GF-D8 (cell line): ENCODE data around the gene MRPL47.
"Not testable (repeated sequence)": the region's sequence is repeated elsewhere in the genome, so short reads cannot be mapped to it uniquely, and the experiment has no call there.

Experiments
- DNase-seq: peaks from one replicate; lab custom pipeline; 2025; lab: John Stamatoyannopoulos, UW

The MRPL47 gene

GRCh38 chr3:179604321-179605078 is at the start of gene MRPL47, which contains the start of gene NDUFB5:
MRPL47 (minus strand) TSS chr3:179604638; CDS start chr3:179604624, 14 bp downstream.
NDUFB5 (plus strand) TSS chr3:179604794; CDS start chr3:179604816, 22 bp downstream.
- DNase-seq: peak; percentile 94

DNA sequence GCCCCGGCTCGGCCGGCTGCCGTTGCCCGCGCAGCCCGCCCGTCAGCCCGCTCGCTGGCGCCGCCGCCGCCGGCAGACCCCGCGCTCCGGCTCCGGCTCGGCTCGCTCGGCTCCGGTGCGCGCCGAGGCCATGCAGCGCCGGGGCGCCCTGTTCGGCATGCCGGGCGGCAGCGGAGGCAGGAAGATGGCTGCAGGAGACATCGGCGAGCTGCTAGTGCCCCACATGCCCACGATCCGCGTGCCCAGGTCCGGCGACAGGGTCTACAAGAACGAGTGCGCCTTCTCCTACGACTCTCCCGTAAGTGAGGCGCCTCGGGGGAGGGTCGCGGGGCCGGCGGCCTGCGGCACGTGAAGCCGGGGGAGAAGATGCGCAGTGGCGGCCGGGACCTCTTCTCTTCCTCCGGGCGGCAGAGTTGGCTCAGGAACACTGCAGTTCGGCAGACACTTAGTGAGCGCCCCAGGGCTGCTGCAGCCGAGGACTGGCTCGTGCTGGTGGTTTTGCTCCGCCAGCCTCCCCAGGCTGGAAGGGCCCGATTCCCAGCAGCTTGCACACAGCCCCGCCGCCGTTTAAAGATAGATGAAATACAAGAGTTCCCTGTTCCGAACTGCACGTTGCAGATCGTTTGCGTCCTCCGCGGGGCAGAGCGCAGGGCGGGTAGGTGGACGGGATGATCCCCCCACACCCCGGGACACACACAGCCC is 48.8 kb upstream of the MRPL47 start:
- DNase-seq: peak; percentile 62

- DNase-seq: peak; percentile 42
These were observed 48.1 kb upstream of the MRPL47 start, which contains the start of gene USP13 for GRCh38 chr3:179652447-179653095. USP13 (plus strand) TSS chr3:179653040; CDS start chr3:179653226, 186 bp downstream.

DNA sequence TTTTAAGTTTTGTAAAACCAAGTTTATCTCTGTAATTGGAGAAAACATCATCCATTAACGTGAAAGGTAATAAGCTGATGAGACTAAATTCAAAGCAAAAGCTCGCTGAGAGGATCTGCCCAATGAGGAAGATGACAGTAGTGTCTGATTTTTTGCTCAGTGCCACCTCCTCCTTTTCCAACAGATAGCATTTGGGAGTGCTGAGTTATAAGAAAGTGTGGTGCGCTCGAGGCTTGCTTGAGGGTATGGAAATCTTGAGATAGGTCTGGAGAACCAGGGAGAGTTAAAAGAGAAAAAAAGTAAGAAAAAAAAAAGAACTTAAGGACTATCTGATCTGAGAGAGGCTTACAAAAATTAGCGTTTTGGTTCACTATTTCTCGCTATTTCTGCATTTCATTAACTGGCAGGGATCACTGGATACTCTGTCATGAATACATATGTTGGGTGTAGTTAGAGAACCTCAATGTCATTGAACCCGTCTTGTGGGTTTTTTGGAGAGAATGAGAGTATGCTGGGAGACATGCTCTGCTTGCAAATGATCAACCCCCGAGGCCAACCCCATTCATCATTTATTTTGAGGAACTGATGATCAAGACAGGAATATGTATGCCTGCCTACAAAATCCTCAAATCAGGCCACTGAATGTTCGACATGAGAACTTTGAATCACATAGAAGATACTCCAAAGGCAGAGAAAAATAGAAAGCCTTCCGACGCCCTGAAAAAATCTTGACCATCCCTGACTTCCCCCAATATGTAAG is 47.4 kb upstream of the MRPL47 start:
- no peak for DNase-seq

DNA sequence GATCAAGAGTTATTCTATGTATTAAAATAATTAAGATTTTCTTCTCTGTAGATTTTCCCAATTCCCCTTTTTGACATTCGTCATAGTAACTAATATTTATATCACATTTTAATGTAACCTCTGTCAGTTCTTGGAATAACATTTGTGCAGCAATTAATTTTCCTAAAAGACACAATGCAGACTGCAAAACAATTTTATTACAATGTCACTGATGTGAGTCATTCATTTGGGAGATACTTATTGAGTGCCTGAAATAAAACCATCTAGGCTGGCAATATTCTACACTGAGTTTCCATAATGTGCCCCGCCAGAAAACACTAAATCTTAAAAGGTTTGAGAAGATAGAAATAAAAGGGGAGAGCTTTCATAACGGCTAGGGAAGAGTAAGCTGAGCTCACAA is 41.7 kb upstream of the MRPL47 start:
- DNase-seq: no peak

GRCh38 chr3:179643837-179644236 is 39.4 kb upstream of the MRPL47 start:
- DNase-seq: not testable (repeated sequence)

GRCh38 chr3:179642871-179643270 is 38.4 kb upstream of the MRPL47 start:
- no peak for DNase-seq

DNA sequence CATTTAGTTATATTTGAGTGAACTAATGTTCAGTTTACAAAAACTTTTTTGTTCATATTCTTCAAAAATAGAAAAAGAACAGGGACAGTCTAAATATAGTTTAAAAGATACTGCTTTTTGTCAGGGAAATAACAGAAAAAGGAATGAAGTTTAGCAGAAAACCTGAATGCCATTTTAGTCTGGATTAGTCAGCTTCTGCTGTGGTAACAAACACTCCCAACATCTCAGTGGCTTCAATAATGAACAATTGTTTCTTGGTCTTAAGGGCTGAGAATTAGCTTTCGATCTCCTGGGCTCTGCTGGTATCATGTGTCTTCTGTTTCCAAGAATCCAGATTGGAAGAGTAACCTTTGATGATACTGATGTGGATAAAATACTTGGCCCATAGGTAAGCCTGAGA is 36.0 kb upstream of the MRPL47 start:
- DNase-seq: no peak

DNA sequence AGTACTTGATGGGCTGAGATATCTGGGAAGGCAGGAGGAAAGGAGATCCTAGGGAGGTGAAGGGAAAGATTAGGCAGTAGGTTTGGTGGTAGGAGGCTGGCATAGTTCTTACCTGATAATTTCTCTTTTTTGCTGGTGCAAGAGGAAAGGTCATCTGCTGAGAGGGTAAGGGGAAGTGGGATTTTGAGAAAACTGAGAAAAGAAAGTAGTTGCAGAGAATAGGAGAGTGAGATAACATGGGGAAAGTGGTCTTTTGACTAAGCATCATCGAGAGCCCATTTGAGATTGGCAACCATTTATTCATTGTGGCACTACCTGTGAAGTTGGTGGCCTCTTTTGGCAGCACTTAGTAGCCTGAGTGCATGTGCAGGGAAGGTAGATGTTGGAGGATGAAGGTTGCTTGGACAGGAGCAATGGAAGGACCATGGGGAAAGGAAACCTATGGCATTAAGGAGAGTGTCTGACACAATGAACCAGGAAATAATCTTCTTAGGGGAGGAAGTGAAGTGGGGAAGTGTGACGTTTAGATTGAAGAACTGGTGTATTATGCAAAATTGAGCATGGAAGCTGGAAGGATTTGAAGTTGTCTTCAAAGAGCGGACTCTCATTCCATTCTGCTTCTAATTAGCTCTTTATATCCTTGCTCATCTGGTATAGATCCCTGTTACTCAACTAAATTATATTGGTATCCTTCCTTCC is 26.5 kb upstream of the MRPL47 start:
- DNase-seq: no peak

DNA sequence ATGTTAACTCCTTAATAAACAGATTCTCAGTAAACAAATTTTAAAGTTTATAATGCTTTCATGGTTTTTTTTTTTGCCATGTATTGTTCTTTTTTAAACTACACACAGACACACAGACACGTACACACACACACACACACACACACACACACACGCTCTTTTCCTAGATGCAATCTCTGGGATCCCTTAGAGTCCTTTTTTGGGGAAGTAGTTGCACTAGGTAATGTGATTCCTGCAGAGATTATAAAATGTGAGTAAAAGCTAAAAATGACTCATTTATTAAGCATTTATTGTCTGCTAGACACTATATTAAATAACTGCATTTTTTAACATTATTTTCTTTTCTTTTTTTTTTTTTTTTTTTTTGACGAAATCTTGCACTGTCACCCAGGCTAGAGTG is 20.0 kb upstream of the MRPL47 start:
- DNase-seq: no peak

- DNase-seq: no peak
These were observed 17.6 kb upstream of the MRPL47 start for GRCh38 chr3:179622023-179622422.

GRCh38 chr3:179615458-179616173 is 11.2 kb upstream of the MRPL47 start:
- no peak for DNase-seq

- DNase-seq: no peak
These were observed 9.4 kb upstream of the MRPL47 start for GRCh38 chr3:179613807-179614206.

DNA sequence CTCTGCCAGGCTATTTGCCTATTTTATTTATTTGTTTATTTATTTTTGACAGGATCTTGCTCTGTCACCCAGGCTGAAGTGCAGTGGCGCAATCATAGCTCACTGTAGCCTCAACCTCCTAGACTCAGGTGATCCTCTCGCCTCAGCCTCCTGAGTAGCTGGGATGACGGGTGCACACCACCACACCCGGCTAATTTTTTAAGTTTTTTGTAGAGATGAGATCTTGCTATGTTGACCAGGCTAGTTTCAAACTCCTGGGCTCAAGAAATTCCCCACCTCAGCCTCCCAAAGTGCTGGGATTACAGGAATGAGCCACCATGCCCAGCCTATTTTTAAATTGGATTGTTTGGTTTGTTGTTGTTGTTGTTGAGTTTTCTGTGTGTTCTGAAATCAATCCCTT is 5.6 kb upstream of the MRPL47 start:
- no peak for DNase-seq

DNA sequence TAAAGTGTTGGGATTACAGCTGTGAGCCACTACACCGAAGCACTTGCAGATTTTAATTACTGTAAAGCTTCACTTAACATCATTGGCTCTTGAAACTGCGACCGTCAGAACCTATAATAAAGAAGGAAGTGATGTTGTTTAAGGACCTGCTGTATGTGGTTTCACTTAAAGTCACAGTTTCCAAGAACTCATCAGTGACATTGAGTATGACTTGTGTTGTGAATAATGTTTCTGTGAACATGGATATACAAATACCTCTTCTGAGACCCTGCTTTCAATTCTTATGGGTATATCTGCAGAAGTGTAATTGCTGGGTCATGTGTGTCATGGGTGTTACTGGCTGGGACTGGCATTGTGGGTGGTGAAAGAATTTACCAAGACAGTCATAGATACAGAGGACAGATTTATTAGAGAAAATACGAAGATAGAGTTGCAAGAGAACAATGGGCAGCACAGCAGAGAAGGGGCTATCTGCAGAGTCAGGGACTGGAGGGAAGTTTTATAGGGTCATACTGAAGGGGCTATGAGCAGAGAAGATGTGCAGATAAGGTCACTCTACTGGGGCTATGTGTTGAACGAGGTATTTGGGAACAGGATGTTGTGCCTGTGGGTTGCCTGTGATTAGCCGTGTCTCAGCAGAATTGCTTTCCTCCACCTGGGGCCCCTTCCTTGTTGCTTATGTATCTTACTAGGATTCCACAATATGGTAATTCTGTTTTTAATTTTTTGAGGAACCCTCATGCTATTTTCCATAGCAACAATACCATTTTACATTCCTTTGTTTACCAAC is 4.7 kb upstream of the MRPL47 start:
- DNase-seq: peak; percentile 64

DNA sequence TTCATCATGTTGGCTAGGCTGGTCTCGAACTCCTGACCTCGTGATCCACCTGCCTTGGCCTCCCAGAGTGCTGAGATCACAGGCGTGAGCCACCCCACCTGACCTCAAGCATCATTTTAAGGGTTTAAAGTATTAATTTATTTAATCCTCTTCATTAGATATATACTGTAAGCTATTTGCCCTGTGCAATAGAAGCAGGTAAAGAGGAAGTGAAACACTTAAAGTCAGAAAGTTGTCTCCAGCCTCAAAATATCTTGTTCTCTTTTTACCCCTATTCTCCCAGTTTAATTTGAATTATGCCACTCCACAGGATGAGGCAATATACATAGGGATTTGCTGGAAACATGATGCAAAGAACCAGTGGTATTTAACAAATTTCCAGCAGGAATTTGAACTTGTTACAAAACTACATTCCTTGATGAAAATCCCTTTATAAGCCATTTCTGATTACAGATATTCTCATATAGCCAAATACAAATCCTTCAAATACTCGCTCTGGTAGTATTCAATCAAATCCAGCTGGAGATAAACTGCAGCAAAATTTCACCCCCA is 2.2 kb upstream of the MRPL47 start:
- no peak for DNase-seq

GRCh38 chr3:179603831-179604230 is 607 bp downstream of the MRPL47 start:
- DNase-seq: no peak

DNA sequence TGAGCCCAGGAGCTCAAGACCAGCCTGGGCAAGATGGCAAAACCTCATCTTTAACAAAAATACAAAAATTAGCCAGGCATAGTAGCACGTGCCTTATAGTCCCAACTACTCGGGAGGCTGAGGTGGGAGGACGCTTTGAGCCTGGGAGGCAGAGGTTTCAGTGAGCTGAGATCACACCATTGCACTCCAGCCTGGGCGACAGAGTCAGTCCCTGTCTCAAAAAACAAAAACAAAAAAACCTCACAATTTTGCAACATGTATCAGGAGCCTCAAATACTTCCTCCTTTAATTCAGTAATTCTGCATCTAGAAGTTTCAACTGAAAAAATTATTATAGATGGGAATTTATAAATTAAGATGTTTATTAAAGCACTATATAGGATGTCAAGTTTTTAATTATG is 1.1 kb downstream of the MRPL47 start:
- peak; percentile 16 for DNase-seq

GRCh38 chr3:179599531-179599930 is 4.9 kb downstream of the MRPL47 start:
- DNase-seq: no peak

- no peak for DNase-seq
These were observed 13.1 kb downstream of the MRPL47 start for GRCh38 chr3:179591313-179591712.
